HAP-1 (cell line): ENCODE data around the gene GTPBP6.
"Not testable (repeated sequence)": the region's sequence is repeated elsewhere in the genome, so short reads cannot be mapped to it uniquely, and the experiment has no call there.

Experiments used
- DNase-seq, 2 experiments: peaks; one replicate each; pipeline ENCODE4 v3.0.0-alpha.2; 2016 to 2020; ENCODE audit warnings: low spot score in 2 of 2
- H3K27me3 ChIP-seq: fragments of 250-450 bp; sonication (Bioruptor Pico); 2 replicates; pipeline ENCODE4 v1.5.1; 2020; ENCODE audit warnings: low read depth, mild to moderate bottlenecking, moderate library complexity
- H3K36me3 ChIP-seq: fragments of 250-450 bp; sonication (Bioruptor Pico); replicated peaks from 2 replicates; pipeline ENCODE4 v1.5.1; 2020; ENCODE audit warnings: mild to moderate bottlenecking
- H3K4me1 ChIP-seq: fragments of 250-450 bp; sonication (Bioruptor Pico); 2 replicates; pipeline ENCODE4 v1.5.1; 2020; ENCODE audit warnings: mild to moderate bottlenecking
- H3K4me3 ChIP-seq: fragments of 250-450 bp; sonication (Bioruptor Pico); 2 replicates; pipeline ENCODE4 v1.5.1; 2020; ENCODE audit warnings: mild to moderate bottlenecking, moderate library complexity
- H3K9me3 ChIP-seq: fragments of 250-450 bp; sonication (Bioruptor Pico); 2 replicates; pipeline ENCODE4 v1.5.1; 2020; ENCODE audit warnings: mild to moderate bottlenecking, moderate library complexity
- in situ Hi-C: fragments of 300-500 bp; cut with MboI; formaldehyde crosslinking; loops from 3 replicates; pipeline ENCODE4 v1.14.3; 2020; ENCODE audit warnings: low sequenced_read_pairs, inconsistent platforms, mixed read lengths

Gene GTPBP6

DNA sequence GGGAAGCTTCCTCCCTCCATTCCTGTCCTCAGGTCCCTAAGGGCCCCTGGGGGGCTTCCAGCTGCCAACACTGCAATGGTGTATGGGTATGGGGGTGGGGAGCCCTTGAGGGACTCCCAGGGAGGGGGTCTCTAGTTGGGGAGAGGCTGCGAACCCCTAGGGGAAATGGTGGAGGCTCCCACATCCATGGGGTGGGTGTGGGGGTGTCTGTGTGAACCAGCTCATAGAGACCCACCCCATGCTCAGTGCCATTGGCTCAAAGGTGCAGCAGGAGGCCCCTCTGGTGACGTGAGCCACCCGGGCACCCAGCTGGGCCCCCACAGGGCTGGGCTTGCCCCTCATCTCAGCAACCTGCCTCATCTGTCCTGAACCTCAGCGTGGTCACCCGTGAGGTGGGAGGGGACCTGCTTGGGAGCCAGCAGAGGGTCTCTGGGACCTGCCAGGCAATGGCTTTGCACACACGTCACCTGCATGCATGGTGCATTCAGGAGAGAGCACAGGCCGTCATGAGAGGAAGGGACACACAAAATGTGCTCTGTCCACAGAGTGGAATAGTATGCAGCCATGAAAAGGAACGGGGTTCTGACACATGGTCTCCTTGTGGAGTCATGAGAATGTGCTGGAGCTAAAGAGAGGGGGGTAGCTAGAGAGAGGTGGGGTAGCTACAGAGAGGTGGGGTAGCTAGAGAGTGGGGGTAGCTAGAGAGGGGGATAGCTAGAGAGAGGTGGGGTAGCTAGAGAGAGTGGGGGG is 60.1 kb downstream of the GTPBP6 start:
- in situ Hi-C loops: no loop called here

DNA sequence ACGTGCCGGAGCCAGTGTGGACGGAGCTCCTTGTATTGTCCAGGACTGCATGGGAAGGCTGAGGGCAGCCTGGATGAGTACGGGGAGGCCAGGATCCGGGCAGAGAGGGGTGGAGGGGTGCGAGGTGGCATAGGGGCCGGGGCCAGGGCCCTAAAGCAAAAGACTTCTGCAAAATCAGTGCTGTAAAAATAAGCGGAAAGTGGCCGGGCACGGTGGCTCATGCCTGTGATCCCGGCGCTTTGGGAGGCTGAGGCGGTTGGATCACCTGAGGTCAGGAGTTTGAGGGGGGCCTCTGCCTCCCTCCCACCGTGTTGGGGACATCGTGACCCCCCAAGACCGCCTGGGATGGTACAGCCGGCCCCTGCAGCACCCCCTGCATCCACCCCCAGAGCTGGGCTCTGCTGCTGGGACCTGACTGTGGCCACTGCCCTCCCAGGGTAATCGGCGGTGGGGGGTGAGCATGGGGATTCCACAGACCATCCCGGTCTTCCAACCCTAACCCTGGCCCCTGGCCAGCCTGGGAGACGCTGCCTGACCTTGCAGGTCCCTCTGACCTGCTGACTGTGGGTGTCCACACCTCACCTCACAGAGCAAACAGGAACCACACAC is 60.8 kb downstream of the GTPBP6 start:
- H3K27me3 ChIP-seq: no peaks in the 10 kb centered on the region
- no peaks in the 10 kb centered on the region for H3K9me3 ChIP-seq
- H3K4me1 ChIP-seq: no peaks in the 10 kb centered on the region
- in situ Hi-C loops: no loop called here
- no peaks in the 10 kb centered on the region for H3K36me3 ChIP-seq
- no peak overlapping the region for H3K4me3 ChIP-seq
- DNase-seq: no peak

More for the DNA sequence above, 60.1 kb downstream of the GTPBP6 start:
- no peaks in the 10 kb centered on the region for H3K36me3 ChIP-seq
- H3K9me3 ChIP-seq: no peaks in the 10 kb centered on the region
- no peak overlapping the region for H3K4me3 ChIP-seq
- H3K4me1 ChIP-seq: no peaks in the 10 kb centered on the region
- no peaks in the 10 kb centered on the region for H3K27me3 ChIP-seq
- no peak for DNase-seq

DNA sequence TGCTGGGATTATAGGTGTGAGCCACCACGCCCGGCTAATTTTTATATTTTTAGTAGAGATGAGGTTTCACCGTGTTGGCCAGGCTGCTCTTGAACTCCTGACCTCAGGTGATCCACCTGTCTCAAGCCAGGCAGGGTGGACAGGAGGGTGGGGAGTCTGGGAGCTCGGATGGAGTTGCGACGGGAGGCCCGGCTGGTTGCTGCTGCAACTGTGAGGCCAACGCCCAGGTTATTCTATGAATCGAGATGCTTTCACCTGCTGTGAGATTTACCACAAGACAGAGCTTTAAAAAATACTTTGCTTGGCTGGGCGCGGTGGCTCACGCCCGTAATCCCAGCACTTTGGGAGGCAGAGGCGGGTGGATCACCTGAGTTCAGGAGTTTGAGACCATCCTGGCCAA is 61.5 kb downstream of the GTPBP6 start:
- H3K27me3 ChIP-seq, H3K4me3 ChIP-seq, DNase-seq, in situ Hi-C loops, H3K9me3 ChIP-seq, H3K36me3 ChIP-seq, H3K4me1 ChIP-seq: not testable (repeated sequence)

DNA sequence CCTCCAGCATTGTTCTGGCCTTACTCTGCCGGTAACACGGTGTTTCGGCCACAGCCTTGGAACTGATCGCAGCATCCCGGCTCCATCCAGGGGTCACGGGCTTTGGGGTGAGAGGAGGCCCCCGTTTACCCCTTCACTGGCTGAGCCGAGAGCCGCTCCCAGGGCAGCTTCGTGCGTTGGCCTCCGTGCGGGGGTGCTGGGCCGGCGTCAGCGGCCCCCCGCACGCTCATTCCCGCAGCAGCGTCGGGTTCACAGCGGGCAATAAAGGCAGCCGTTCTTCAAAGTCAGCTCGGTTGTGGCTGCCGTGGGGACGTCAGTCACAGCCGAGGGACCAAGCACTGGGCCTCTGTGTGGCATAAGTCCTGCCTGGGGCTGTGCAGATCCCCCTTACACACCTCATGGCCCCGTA is 62.7 kb downstream of the GTPBP6 start:
- in situ Hi-C loops: no loop called here
- H3K9me3 ChIP-seq: no peaks in the 10 kb centered on the region

More for the DNA sequence above, 62.7 kb downstream of the GTPBP6 start:
- H3K4me1 ChIP-seq: no peaks in the 10 kb centered on the region
- no peak overlapping the region for H3K4me3 ChIP-seq
- no peaks in the 10 kb centered on the region for H3K27me3 ChIP-seq
- no peaks in the 10 kb centered on the region for H3K36me3 ChIP-seq
- DNase-seq: no peak
